Activated T-cell treated with anti-CD3 and anti-CD28 coated beads, Interleukin-2, amount 50 U/mL, for 72 hours (primary cell): ENCODE measurements around the gene MEMO1. TPM values are rescaled to one million over a fixed set of nuclear protein-coding genes. Genes with fewer than 3 reads are reported as not detected.
"Not testable (repeated sequence)": the region's sequence is repeated elsewhere in the genome, so short reads cannot be mapped to it uniquely, and the experiment has no call there.

Experiments
- ATAC-seq, 2 donors: fragments of 150-1000 bp; cut with Tn5 transposase; replicated peaks in 1 of 2; 2 replicates each; pipeline ENCODE4 v1.10.0; 2021; ENCODE audit warnings: moderate library complexity in 2 of 2, mild to moderate bottlenecking in 1 of 2
- DNase-seq, 2 donors: peaks; one replicate each; pipeline ENCODE4 v3.0.0; 2021 to 2022; ENCODE audit warnings: mixed read lengths in 1 of 2
- H3K27ac Mint-ChIP-seq: one replicate; pipeline ENCODE4 v1.8.0; 2022; ENCODE audit warnings: mild to moderate bottlenecking, moderate library complexity, mixed read lengths
- H3K27me3 Mint-ChIP-seq: one replicate; pipeline ENCODE4 v1.8.0; 2022; ENCODE audit warnings: low read depth, mixed read lengths
- H3K36me3 Mint-ChIP-seq, 2 donors: one replicate each; pipeline ENCODE4 v1.8.0; 2022; ENCODE audit warnings: mixed read lengths in 2 of 2, mild to moderate bottlenecking in 1 of 2; ENCODE audit not compliant: insufficient read depth in 2 of 2
- H3K4me1 Mint-ChIP-seq: one replicate; pipeline ENCODE4 v1.8.0; 2022; ENCODE audit warnings: low read depth, mixed read lengths
- H3K4me3 Mint-ChIP-seq, 2 donors: one replicate each; pipeline ENCODE4 v1.8.0; 2022; ENCODE audit warnings: mild to moderate bottlenecking in 2 of 2, mixed read lengths in 2 of 2, moderate library complexity in 2 of 2
- H3K9me3 Mint-ChIP-seq, 2 donors: one replicate each; pipeline ENCODE4 v1.8.0; 2022; ENCODE audit warnings: mixed read lengths in 2 of 2
- total RNA-seq, 2 donors: library from RNA; stranded (reverse); gene quantifications; one replicate each; pipeline ENCODE4 v1.2.3, GENCODE V29; 2022

The MEMO1 gene
- total RNA-seq, 2 donors from 2014 or later, result 45.9 to 47.7 TPM

- not testable (repeated sequence) for DNase-seq, H3K27me3 Mint-ChIP-seq, H3K27ac Mint-ChIP-seq, H3K9me3 Mint-ChIP-seq, ATAC-seq, H3K4me3 Mint-ChIP-seq
- peaks cover 4 to 13% of the 10 kb centered on the region in 2 donors for H3K36me3 Mint-ChIP-seq
- peaks cover 22% of the 10 kb centered on the region for H3K4me1 Mint-ChIP-seq
These were observed 103.3 kb downstream of the MEMO1 start for GRCh38 chr2:31907491-31907890.

GRCh38 chr2:31903109-31903780 is 107.6 kb downstream of the MEMO1 start:
- H3K36me3 Mint-ChIP-seq, result peaks cover 16 to 25% of the 10 kb centered on the region in 2 donors
- no peak for DNase-seq
- peaks cover 12% of the 10 kb centered on the region for H3K4me1 Mint-ChIP-seq
- no peak overlapping the region for H3K4me3 Mint-ChIP-seq
- ATAC-seq, result no peak
- peaks cover 6 to 8% of the 10 kb centered on the region in 2 donors for H3K9me3 Mint-ChIP-seq
- H3K27ac Mint-ChIP-seq, result no peak overlapping the region
- no peaks in the 10 kb centered on the region for H3K27me3 Mint-ChIP-seq

- peaks cover 12 to 14% of the 10 kb centered on the region in 2 donors for H3K9me3 Mint-ChIP-seq
- peaks cover 10% of the 10 kb centered on the region for H3K4me1 Mint-ChIP-seq
- H3K27ac Mint-ChIP-seq, result no peak overlapping the region
- H3K4me3 Mint-ChIP-seq, result no peak overlapping the region
- H3K27me3 Mint-ChIP-seq, result no peaks in the 10 kb centered on the region
- peaks cover 21 to 38% of the 10 kb centered on the region in 2 donors for H3K36me3 Mint-ChIP-seq
- DNase-seq (no peak), ATAC-seq (no peak)
These were observed 108.9 kb downstream of the MEMO1 start for GRCh38 chr2:31901900-31902299.

DNA sequence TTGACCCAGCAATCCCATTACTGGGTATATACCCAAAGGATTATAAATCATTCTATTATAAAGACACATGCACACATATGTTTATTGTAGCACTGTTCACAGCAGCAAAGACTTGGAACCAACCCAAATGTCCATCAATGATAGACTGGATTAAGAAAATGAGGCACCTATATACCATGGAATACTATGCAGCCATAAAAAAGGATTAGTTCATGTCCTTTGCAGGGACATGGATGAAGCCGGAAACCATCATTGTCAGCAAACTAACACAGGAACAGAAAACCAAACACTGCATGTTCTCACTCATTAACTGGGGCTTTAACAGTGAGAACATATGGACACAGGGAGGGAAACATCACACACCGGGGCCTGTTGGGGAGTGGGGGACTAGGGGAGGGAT is 110.7 kb downstream of the MEMO1 start:
- Mint-ChIP-seq H3K36me3 (peaks cover 21 to 36% of the 10 kb centered on the region in 2 donors), H3K9me3 (peaks cover 12 to 14% of the 10 kb centered on the region in 2 donors)
- not testable (repeated sequence) for H3K4me1 Mint-ChIP-seq, H3K27me3 Mint-ChIP-seq, H3K27ac Mint-ChIP-seq, DNase-seq, H3K4me3 Mint-ChIP-seq, ATAC-seq

- H3K36me3 Mint-ChIP-seq, result peaks cover 21 to 36% of the 10 kb centered on the region in 2 donors
These were observed 112.5 kb downstream of the MEMO1 start for GRCh38 chr2:31898346-31898745.

GRCh38 chr2:31897340-31897739 is 113.5 kb downstream of the MEMO1 start:
- peaks cover 19 to 38% of the 10 kb centered on the region in 2 donors for H3K36me3 Mint-ChIP-seq
- H3K9me3 Mint-ChIP-seq, result peaks cover 12 to 14% of the 10 kb centered on the region in 2 donors
- ATAC-seq, H3K27me3 Mint-ChIP-seq, H3K27ac Mint-ChIP-seq, H3K4me1 Mint-ChIP-seq, DNase-seq, H3K4me3 Mint-ChIP-seq: not testable (repeated sequence)

More at GRCh38 chr2:31898346-31898745, 112.5 kb downstream of the MEMO1 start:
- not testable (repeated sequence) for DNase-seq, H3K4me1 Mint-ChIP-seq, H3K27ac Mint-ChIP-seq, H3K27me3 Mint-ChIP-seq, H3K4me3 Mint-ChIP-seq, ATAC-seq
- peaks cover 12 to 14% of the 10 kb centered on the region in 2 donors for H3K9me3 Mint-ChIP-seq

DNA sequence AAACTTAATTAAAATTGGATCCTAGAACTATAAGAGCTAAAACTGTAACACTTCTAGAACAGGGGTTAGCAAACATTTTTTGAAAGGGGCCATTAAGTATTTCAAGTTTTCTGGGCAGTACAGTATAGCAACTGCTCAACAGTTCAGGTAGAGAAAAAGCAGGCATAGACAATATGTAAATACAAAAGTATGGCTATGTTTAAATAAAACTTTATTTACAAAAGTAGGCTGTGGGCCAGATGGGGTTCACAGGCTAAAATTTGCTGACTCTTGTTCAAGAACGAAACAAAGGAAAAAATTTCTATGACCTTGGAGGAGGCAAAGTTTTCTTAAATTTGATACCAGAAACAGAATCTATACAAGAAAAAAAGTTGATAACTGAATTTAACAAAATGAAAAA is 114.5 kb downstream of the MEMO1 start:
- H3K36me3 Mint-ChIP-seq, result peaks cover 19 to 37% of the 10 kb centered on the region in 2 donors
- no peak overlapping the region for H3K4me3 Mint-ChIP-seq
- no peaks in the 10 kb centered on the region for H3K27me3 Mint-ChIP-seq
- peaks cover 12 to 14% of the 10 kb centered on the region in 2 donors for H3K9me3 Mint-ChIP-seq
- DNase-seq (no peak), ATAC-seq (no peak)
- peaks cover 8% of the 10 kb centered on the region for H3K4me1 Mint-ChIP-seq
- H3K27ac Mint-ChIP-seq, result no peak overlapping the region

- peaks cover 13 to 35% of the 10 kb centered on the region in 2 donors for H3K36me3 Mint-ChIP-seq
- H3K4me1 Mint-ChIP-seq, result peaks cover 10% of the 10 kb centered on the region
- no peak for DNase-seq
- H3K9me3 Mint-ChIP-seq, result peaks cover 12% of the 10 kb centered on the region in 2 donors
- no peaks in the 10 kb centered on the region for H3K27me3 Mint-ChIP-seq
- H3K27ac Mint-ChIP-seq, result no peak overlapping the region
- ATAC-seq, result no peak
- no peak overlapping the region for H3K4me3 Mint-ChIP-seq
These were observed 116.2 kb downstream of the MEMO1 start for GRCh38 chr2:31894656-31895055.

- Mint-ChIP-seq H3K36me3 (peaks cover 3 to 20% of the 10 kb centered on the region in 2 donors), H3K27me3 (no peaks in the 10 kb centered on the region), H3K4me1 (peaks cover 10% of the 10 kb centered on the region), H3K27ac (peak overlapping the region; percentile 19), H3K4me3 (no peak overlapping the region), H3K9me3 (peaks cover 4 to 5% of the 10 kb centered on the region in 2 donors)
- ATAC-seq (no peak), DNase-seq (no peak)
These were observed 117.7 kb downstream of the MEMO1 start for GRCh38 chr2:31893094-31893493.

DNA sequence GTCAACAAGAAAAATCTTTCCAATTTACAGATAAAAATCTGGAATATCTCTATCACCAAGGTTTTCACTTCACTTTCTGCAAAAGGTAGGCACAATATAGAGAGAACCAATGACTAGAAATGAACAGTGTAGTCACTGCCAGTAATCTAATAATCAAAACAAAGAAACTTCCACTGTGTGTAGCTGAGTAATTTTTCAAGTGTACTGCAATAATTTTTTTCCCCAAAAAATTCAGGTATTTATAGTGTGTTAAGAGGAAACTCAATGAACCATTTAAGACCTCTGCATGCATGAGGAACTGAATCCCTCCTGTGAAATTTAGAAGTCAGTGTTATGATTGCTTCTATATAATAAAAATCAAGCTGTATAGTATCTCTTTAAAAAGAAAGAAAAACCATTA is 121.8 kb downstream of the MEMO1 start:
- H3K4me1 Mint-ChIP-seq, result peaks cover 9% of the 10 kb centered on the region
- no peak overlapping the region for H3K4me3 Mint-ChIP-seq
- DNase-seq (no peak), ATAC-seq (no peak)
- no peak overlapping the region for H3K27ac Mint-ChIP-seq
- no peaks in the 10 kb centered on the region for H3K9me3 Mint-ChIP-seq
- peaks cover 0 to 8% of the 10 kb centered on the region in 2 donors for H3K36me3 Mint-ChIP-seq
- no peaks in the 10 kb centered on the region for H3K27me3 Mint-ChIP-seq

- Mint-ChIP-seq H3K27ac (peak overlapping the region; percentile 74), H3K4me3 (no peak overlapping the region), H3K4me1 (peaks cover 5% of the 10 kb centered on the region), H3K9me3 (no peaks in the 10 kb centered on the region), H3K27me3 (no peaks in the 10 kb centered on the region), H3K36me3 (peaks cover 0 to 8% of the 10 kb centered on the region in 2 donors)
- no peak for ATAC-seq
- DNase-seq, result no peak
These were observed 122.3 kb downstream of the MEMO1 start for GRCh38 chr2:31888550-31888949.

DNA sequence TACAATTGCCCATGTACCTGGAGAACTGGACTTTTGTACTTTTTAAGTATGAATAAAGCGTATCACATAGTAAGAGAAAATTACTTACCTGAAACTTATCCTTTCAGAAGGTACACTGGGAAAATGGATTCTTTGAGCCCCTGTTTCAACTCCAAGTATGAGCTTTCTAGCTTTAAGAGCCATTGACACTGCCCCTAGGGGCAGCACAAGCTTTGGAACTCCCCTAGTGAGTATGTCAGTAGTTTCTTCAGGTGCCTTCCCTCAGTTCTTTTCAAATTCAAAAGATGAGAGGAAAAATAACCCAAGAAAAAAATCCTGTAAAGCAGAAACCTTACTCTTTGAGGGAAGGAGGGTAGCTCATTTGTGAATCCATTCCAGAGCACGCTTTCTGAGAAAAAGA is 124.1 kb downstream of the MEMO1 start:
- ATAC-seq, result no peak
- no peaks in the 10 kb centered on the region for H3K27me3 Mint-ChIP-seq
- H3K4me1 Mint-ChIP-seq, result peaks cover 5% of the 10 kb centered on the region

GRCh38 chr2:31877008-31877407 is 133.8 kb downstream of the MEMO1 start:
- DNase-seq (no peak), ATAC-seq (no peak)
- H3K27ac Mint-ChIP-seq, result no peak overlapping the region
- no peak overlapping the region for H3K4me3 Mint-ChIP-seq
- no peaks in the 10 kb centered on the region for H3K27me3 Mint-ChIP-seq
- no peaks in the 10 kb centered on the region for H3K9me3 Mint-ChIP-seq
- no peaks in the 10 kb centered on the region for H3K4me1 Mint-ChIP-seq
- peaks cover 2 to 4% of the 10 kb centered on the region in 2 donors for H3K36me3 Mint-ChIP-seq

More for the DNA sequence above, 124.1 kb downstream of the MEMO1 start:
- Mint-ChIP-seq H3K36me3 (peaks cover 0 to 5% of the 10 kb centered on the region in 2 donors), H3K4me3 (no peak overlapping the region), H3K9me3 (no peaks in the 10 kb centered on the region), H3K27ac (peak overlapping the region; percentile 38)
- peak in 1 of 2 donors; percentile 3 for DNase-seq

- no peaks in the 10 kb centered on the region for H3K27me3 Mint-ChIP-seq
- H3K9me3 Mint-ChIP-seq, result no peaks in the 10 kb centered on the region
- H3K27ac Mint-ChIP-seq, result no peak overlapping the region
- peaks cover 0 to under 1% of the 10 kb centered on the region in 2 donors for H3K36me3 Mint-ChIP-seq
- DNase-seq (no peak), ATAC-seq (no peak)
- no peak overlapping the region for H3K4me3 Mint-ChIP-seq
- H3K4me1 Mint-ChIP-seq, result no peaks in the 10 kb centered on the region
These were observed 136.7 kb downstream of the MEMO1 start for GRCh38 chr2:31874071-31874470.
